Lower lobe of right lung (tissue), 2 donors: ENCODE measurements around the gene DPYD. TPM values are rescaled to one million over a fixed set of nuclear protein-coding genes. Genes with fewer than 3 reads are reported as not detected.

ENCODE experiments used
- ATAC-seq, 2 donors: fragments of 200-7000 bp; cut with Tn5 transposase; one replicate each; pipeline ENCODE4 v1.9.1; 2020 to 2022; ENCODE audit warnings: mild to moderate bottlenecking in 2 of 2, moderate library complexity in 2 of 2
- DNase-seq: peaks from one replicate; pipeline ENCODE4 v3.0.0-alpha.2; 2020
- H3K27ac ChIP-seq: fragments of 200-600 bp; one replicate; pipeline ENCODE4 v1.8.0; 2022
- H3K27me3 ChIP-seq: fragments of 200-600 bp; one replicate; pipeline ENCODE4 v1.8.0; 2022; ENCODE audit warnings: low read depth
- H3K36me3 ChIP-seq: fragments of 200-600 bp; one replicate; pipeline ENCODE4 v1.8.0; 2022; ENCODE audit warnings: mild to moderate bottlenecking
- H3K4me1 ChIP-seq: fragments of 200-600 bp; one replicate; pipeline ENCODE4 v1.8.0; 2022
- H3K4me3 ChIP-seq: fragments of 200-600 bp; one replicate; pipeline ENCODE4 v1.8.0; 2022; ENCODE audit warnings: mild to moderate bottlenecking
- H3K9me3 ChIP-seq: fragments of 200-600 bp; one replicate; pipeline ENCODE4 v1.8.0; 2022
- intact Hi-C: fragments of 100-400 bp; cut with DNase I; formaldehyde crosslinking; loops from one replicate; pipeline ENCODE4 v1.11.0; 2022
- total RNA-seq: library from RNA; stranded (reverse); fragmentation: NEBNext Ultra II Directional; extraction: Animal tissue kit (Norgen Biotek cat#: 25700); gene quantifications from one replicate; pipeline ENCODE4 v1.2.1, GENCODE V29; 2021
- TF ChIP-seq, protein P1 (sequence below): fragments of 200-600 bp; IDR thresholded peaks from one replicate; pipeline ENCODE4 v1.8.0; 2022; ENCODE audit warnings: antibody characterized with exemption, mild to moderate bottlenecking
- donor health status: DM: no; HTN: yes; CAD: no; lungs with severe emphysema.

DPYD gene
- total RNA-seq, 1 donor from 2014 or later, result 91.9 TPM

DNA sequence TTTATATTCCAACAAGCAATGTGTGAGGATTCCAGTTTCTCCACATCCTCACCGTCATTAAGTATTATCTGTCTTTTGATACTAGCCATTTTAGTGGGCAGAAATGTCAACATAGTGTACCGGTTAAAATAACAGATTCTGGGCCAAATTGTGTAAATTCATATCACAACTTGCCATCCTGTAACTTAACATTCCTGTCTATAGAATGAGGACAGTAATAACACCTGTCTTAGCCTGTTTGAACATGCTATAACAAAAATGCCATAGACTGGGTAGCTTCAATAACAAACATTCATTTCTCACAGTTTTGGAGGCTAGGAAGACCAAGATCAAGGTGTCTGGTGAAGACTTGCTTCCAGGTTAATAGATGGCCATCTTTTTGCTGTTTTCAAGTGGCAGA lies 708.2 kb downstream of the DPYD start:
- Histone ChIP-seq H3K27ac (no peak overlapping the region), H3K4me1 (no peaks in the 10 kb centered on the region), H3K9me3 (no peaks in the 10 kb centered on the region), H3K4me3 (no peak overlapping the region), H3K27me3 (no peaks in the 10 kb centered on the region), H3K36me3 (no peaks in the 10 kb centered on the region)
- intact Hi-C loops, result no loop called here
- TF ChIP-seq, protein P1, sequence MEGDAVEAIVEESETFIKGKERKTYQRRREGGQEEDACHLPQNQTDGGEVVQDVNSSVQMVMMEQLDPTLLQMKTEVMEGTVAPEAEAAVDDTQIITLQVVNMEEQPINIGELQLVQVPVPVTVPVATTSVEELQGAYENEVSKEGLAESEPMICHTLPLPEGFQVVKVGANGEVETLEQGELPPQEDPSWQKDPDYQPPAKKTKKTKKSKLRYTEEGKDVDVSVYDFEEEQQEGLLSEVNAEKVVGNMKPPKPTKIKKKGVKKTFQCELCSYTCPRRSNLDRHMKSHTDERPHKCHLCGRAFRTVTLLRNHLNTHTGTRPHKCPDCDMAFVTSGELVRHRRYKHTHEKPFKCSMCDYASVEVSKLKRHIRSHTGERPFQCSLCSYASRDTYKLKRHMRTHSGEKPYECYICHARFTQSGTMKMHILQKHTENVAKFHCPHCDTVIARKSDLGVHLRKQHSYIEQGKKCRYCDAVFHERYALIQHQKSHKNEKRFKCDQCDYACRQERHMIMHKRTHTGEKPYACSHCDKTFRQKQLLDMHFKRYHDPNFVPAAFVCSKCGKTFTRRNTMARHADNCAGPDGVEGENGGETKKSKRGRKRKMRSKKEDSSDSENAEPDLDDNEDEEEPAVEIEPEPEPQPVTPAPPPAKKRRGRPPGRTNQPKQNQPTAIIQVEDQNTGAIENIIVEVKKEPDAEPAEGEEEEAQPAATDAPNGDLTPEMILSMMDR, result no peak
- DNase-seq, result no peak
- no peak for ATAC-seq

DNA sequence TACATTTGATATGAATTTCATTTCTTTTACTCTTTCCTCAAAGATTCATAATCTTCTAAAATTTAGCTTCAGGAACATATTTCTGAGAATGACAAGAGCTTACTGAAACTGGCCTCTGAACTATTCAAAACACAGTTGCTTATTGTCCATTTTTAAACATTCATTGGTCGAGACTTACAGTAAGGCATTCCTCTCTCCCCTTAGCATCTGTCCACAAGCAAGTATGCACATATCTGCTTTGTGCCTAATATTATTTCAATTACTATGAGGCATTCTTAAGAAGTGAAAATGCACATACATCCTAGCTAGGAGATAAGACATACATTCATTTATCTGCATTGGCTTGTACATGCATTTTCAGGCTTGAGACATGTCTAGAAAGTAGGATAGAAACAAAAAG lies 710.5 kb downstream of the DPYD start:
- intact Hi-C loops, result no loop called here
- no peaks in the 10 kb centered on the region for H3K9me3 ChIP-seq

DNA sequence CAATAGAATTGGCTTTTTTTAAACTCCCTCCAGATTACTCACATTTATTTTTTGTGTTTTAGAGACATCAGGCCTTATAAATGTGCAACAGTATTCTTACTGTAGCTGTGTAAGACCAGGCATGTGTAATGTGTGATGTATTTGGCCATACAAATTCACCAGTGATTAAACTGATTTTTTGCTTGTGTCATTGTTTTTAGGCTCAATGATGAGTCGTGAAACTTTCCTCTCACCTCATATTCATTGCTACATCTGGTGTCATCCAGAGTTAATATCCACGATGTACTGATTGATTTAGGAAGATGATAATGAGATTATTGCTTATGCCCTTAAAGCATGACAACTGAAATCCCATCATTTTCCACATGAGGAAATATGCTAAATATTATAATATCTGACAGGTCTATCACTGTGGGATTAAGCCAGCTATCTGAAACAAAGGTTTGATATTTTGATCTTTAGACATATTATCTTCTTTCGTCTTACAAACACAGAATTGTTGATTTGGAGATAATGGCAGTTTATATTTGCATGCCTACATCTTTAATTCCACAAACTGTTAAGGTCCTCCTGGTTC lies 711.4 kb downstream of the DPYD start:
- ATAC-seq, result no peak

More for the DNA sequence above, 710.5 kb downstream of the DPYD start:
- no peak overlapping the region for H3K27ac ChIP-seq
- DNase-seq (no peak), ATAC-seq (no peak)
- H3K27me3 ChIP-seq, result no peaks in the 10 kb centered on the region
- TF ChIP-seq, protein P1, result no peak
- H3K4me1 ChIP-seq, result no peaks in the 10 kb centered on the region
- H3K36me3 ChIP-seq, result no peaks in the 10 kb centered on the region
- no peak overlapping the region for H3K4me3 ChIP-seq

DNA sequence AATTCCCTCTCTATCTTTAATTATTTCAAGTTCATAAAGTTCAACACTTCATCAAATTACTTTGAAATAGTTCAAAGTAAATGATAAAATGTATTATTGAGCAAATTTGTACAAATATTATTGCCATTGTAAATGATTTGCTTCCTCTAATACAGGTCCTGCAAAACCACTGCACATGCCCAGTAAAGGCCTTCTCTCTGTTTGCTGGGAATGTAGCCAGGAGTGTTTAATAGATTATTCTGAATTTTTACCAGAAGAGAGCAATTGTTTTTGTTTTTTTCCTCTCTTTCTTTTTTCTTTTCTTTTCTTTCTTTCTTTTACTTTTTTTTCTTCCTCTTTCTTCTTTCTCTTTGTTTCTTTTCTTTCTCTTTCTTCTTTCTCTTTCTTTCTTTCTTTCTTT lies 713.0 kb downstream of the DPYD start:
- Histone ChIP-seq H3K4me3 (no peak overlapping the region), H3K27ac (no peak overlapping the region), H3K9me3 (no peaks in the 10 kb centered on the region), H3K4me1 (no peaks in the 10 kb centered on the region), H3K36me3 (no peaks in the 10 kb centered on the region), H3K27me3 (no peaks in the 10 kb centered on the region)
- TF ChIP-seq, protein P1, result no peak
- DNase-seq, result no peak
- intact Hi-C loops, result no loop called here
- ATAC-seq, result no peak

More for the DNA sequence above, 711.4 kb downstream of the DPYD start:
- no peak for DNase-seq
- H3K4me1 ChIP-seq, result no peaks in the 10 kb centered on the region
- H3K27me3 ChIP-seq, result no peaks in the 10 kb centered on the region
- TF ChIP-seq, protein P1, result no peak
- no peaks in the 10 kb centered on the region for H3K9me3 ChIP-seq
- H3K4me3 ChIP-seq, result no peak overlapping the region
- no peaks in the 10 kb centered on the region for H3K36me3 ChIP-seq
- intact Hi-C loops, result no loop called here
- no peak overlapping the region for H3K27ac ChIP-seq

DNA sequence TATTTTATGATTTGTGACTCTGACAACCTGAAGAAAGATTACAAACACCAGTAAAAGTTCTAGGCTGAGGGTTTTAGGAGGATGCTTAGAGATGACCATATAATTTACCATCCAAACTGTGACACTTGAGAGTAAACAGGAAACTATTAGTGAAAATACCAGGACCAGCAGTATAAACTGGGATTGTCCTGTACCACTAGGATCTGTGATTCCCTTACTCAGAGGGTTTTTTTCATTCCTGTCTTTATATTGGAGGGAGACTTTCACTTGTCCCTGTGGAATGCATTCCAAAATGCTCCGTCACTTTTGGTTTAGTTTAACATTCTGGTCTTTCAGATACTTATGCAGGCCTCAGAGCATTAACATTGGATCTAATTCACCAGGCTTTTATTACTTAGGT lies 716.4 kb downstream of the DPYD start:
- H3K27ac ChIP-seq, result no peak overlapping the region
- TF ChIP-seq, protein P1, result no peak
- H3K9me3 ChIP-seq, result no peaks in the 10 kb centered on the region
- DNase-seq, result no peak
- intact Hi-C loops, result no loop called here
- no peaks in the 10 kb centered on the region for H3K27me3 ChIP-seq
- no peak overlapping the region for H3K4me3 ChIP-seq
- H3K36me3 ChIP-seq, result no peaks in the 10 kb centered on the region
- no peak for ATAC-seq
- no peaks in the 10 kb centered on the region for H3K4me1 ChIP-seq
